22Rv1 (cell line): ENCODE data around the gene NAV2.

Experiments used
- H3K27ac ChIP-seq: fragments of 450-650 bp; 2 replicates; pipeline ENCODE4 v1.5.1; 2017
- CTCF ChIP-seq: fragments of 450-650 bp; IDR thresholded peaks from 2 replicates; pipeline ENCODE4 v1.5.1; 2017; ENCODE audit warnings: mild to moderate bottlenecking
- ZFX ChIP-seq: fragments of 450-650 bp; IDR thresholded peaks from 2 replicates; pipeline ENCODE4 v1.6.1; 2017; ENCODE audit warnings: antibody characterized with exemption, borderline replicate concordance

NAV2 gene

DNA sequence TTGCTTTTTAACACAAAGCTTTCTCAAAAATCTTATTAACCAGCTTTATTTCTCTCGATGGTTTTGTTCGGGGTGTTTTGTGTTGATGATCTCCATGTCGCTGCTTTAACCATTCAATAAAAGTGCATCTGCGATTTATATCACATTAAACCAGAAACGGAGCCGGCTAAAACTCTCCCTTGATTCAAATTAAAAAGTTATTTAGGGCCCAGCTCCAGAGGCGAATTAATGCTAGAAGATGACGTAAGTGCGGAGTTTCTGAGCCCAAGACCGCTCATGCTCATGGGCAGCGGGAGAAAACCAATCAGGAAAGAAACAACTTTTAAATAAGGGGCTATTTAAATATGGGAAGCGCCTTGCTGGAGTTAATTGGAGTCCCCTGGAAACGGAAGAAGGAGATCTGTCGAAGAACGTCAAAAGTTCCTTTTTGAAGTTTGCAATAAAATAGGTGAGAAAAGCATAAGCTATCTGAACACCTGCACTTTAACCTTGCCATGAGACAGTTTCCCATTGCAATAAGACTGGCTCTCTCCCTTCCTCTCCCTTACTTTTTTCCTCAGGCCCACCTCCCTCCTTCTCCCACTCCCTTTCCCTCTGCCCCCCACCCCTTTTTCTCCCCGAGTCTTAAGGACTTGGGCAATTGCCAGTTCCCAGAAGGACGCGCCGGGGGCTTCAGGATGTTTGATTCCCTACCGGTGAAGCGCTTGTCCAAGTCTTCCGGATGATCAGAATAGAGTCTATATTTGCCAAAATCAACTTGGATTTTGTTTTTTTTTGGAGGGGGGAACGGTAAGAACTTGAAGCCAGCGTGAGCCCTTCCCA, 449.5 kb downstream of the NAV2 start:
- TF ChIP-seq ZFX (no peak), CTCF (no peak)

DNA sequence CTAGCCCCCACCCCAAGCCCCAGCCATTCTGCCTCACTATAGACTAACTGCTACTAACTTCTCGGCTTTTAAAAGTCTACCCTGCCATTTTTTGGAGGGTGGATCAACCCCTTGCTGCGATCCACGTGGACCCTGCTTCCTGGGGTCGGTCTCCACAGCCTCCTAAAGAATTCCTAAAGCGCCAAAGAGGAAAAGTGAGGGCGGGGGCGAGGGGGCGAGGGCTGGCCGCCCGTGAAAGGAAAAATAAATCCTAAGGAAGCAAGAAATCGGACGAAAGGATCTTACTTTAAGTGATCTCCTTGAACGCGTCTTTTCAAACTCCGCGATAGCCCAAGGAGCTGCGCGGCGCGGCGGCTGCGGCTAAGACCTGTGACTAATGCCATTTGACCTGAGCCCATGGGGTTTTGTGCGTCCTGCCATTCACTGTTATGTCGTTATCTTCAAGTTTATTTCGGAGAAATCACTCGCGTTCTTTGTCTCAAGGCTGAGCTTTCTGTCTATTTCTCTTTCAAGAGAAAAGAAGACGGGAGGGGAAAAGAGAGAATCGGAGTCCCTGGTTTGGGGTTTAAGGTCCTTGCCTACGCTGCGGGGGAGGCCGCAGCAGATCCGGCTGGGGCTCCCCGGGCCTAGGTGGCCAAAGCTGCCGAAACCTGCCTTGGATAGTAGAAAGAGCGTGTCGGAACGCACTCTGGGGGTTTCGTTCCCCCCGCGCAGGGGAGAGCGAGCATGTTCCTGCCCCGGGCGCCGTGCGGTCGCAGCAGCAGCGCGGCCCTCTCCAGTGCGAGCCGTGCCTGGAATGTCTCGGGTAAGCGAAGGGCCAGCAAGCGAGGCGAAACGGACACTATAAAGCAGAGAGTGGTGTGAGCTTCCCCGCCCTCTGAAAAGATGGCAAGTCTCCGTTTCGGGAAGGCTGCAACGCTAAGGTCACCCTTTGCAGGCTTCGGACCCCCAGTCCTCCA, 450.5 kb downstream of the NAV2 start:
- TF ChIP-seq ZFX (no peak), CTCF (no peak)

More for the DNA sequence above, 449.5 kb downstream of the NAV2 start:
- H3K27ac ChIP-seq: no peak overlapping the region

GRCh38 chr11:20163783-20164481, 451.3 kb downstream of the NAV2 start:
- TF ChIP-seq ZFX: no peak
- TF ChIP-seq CTCF: no peak
- H3K27ac ChIP-seq: no peak overlapping the region

More for the DNA sequence above, 450.5 kb downstream of the NAV2 start:
- no peak overlapping the region for H3K27ac ChIP-seq
